Left lung (tissue), 10 donors: ENCODE data around the gene SLC30A9. TPM values are rescaled to one million over a fixed set of nuclear protein-coding genes. Genes with fewer than 3 reads are reported as not detected.
A peak's percentile ranks its signal among the peaks of the same experiment; 100 is the strongest.

ENCODE experiments used
- ATAC-seq: fragments of 200-7000 bp; cut with Tn5 transposase; one replicate; pipeline ENCODE4 v1.9.1; 2020; ENCODE audit warnings: moderate library complexity
- DNase-seq, 4 donors: peaks; one replicate each; pipeline ENCODE4 v3.0.0-alpha.2; 2013 to 2020
- H3K27ac ChIP-seq, 2 donors: fragments of 200-600 bp; sonication (generic) in 1 of 2; one replicate each; pipeline versions ENCODE4 v1.5.0 to v1.8.0; 2020 to 2021
- H3K27me3 ChIP-seq, 2 donors: fragments of 200-600 bp; sonication (generic) in 1 of 2; one replicate each; pipeline versions ENCODE4 v1.5.0 to v1.8.0; 2020 to 2021
- H3K36me3 ChIP-seq, 2 donors: fragments of 200-600 bp; sonication (generic) in 1 of 2; one replicate each; pipeline versions ENCODE4 v1.5.0 to v1.8.0; 2020 to 2021
- H3K4me1 ChIP-seq, 2 donors: fragments of 200-600 bp; one replicate each; pipeline ENCODE4 v1.8.0; 2021
- H3K4me3 ChIP-seq, 2 donors: fragments of 200-600 bp; sonication (generic) in 1 of 2; one replicate each; pipeline versions ENCODE4 v1.5.0 to v1.8.0; 2020 to 2021; ENCODE audit warnings: mild to moderate bottlenecking in 1 of 2
- H3K9me3 ChIP-seq, 2 donors: fragments of 200-600 bp; sonication (generic) in 1 of 2; one replicate each; pipeline versions ENCODE4 v1.5.0 to v1.8.0; 2020 to 2021
- CTCF ChIP-seq, 2 donors: fragments of 200-600 bp; sonication (generic) in 1 of 2; IDR thresholded peaks; one replicate each; pipeline versions ENCODE4 v1.5.0 to v1.8.0; 2021; ENCODE audit warnings: antibody characterized with exemption in 2 of 2
- intact Hi-C, 2 donors: fragments of 100-400 bp; cut with DNase I; formaldehyde crosslinking; loops; one replicate each; pipeline versions ENCODE4 v1.11.2 to v1.14.2; 2022
- polyA plus RNA-seq, 6 donors: library from polyadenylated mRNA; unstranded; fragments of 120-200 nt; gene quantifications; one replicate each; pipeline ENCODE4 v1.2.1, GENCODE V29; 2013; ENCODE audit not compliant: insufficient read length in 6 of 6
- total RNA-seq, 2 donors: library from RNA; stranded (reverse); fragmentation: NEBNext Ultra II Directional; extraction: Animal tissue kit (Norgen Biotek cat#: 25700); gene quantifications; one replicate each; pipeline ENCODE4 v1.2.1, GENCODE V29; 2021
- donor health status: DM: no; HTN: yes; CAD: no.
- donor health status: DM: no; HTN: no; CAD: no.

Gene SLC30A9
- total and polyA plus RNA-seq, 8 donors: 45.7 to 90.8 (median 84.0) TPM

GRCh38 chr4:41969671-41970070 lies 20.7 kb upstream of the SLC30A9 start:
- H3K27me3 ChIP-seq: no peaks in the 10 kb centered on the region
- intact Hi-C loops: no loop called here

GRCh38 chr4:41975341-41975740 lies 15.0 kb upstream of the SLC30A9 start:
- no peak for DNase-seq
- H3K27me3 ChIP-seq: no peaks in the 10 kb centered on the region
- H3K27ac ChIP-seq: no peak overlapping the region
- no peaks in the 10 kb centered on the region for H3K9me3 ChIP-seq
- no peaks in the 10 kb centered on the region for H3K4me1 ChIP-seq
- intact Hi-C loops: no loop called here
- no peaks in the 10 kb centered on the region for H3K36me3 ChIP-seq
- ATAC-seq: no peak
- no peak overlapping the region for H3K4me3 ChIP-seq
- TF ChIP-seq CTCF (IDR thresholded peaks at IDR 0.05): no peak

More at GRCh38 chr4:41969671-41970070, 20.7 kb upstream of the SLC30A9 start:
- Histone ChIP-seq H3K27ac (no peak overlapping the region), H3K4me1 (no peaks in the 10 kb centered on the region), H3K9me3 (peaks cover 0 to 6% of the 10 kb centered on the region in 2 donors), H3K36me3 (no peaks in the 10 kb centered on the region), H3K4me3 (no peak overlapping the region)
- ATAC-seq (no peak), DNase-seq (no peak)
- no peak for TF ChIP-seq CTCF (IDR thresholded peaks at IDR 0.05)

DNA sequence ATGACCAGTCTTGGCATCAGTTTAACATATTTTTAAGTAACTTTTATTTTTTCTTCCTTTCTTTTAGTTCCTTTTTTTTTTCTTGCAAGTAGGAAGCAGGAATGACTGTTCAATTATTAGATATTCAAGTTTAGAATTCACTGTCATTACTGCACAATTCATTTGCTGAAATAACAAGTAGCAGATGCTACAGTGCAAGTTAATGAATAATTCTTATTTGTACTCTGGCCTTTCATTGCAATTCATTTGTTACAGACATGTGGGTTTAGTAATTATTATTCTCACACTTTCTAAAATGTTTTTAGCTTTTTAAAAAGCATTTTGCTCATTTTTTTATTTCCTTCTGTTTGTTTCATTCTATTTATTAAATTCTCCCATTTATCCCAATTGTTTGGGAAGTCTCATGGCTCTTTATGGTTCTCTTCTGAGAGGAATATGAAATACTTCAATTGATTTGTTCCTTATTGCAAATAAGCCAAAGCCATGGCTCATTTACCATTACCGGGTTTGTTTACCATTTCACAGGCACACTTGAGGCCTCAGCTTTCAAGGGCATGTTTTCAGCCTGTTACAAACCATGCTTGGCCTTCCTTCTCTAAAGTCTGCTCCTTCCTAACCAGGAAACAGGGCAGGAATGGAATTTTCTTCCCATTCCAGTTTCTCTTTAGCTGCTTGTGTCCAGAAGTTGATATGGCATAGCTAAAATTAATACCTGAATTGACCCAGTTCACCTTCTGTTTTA lies 13.4 kb upstream of the SLC30A9 start:
- intact Hi-C loops: no loop called here
- no peak for DNase-seq

GRCh38 chr4:41977709-41978108 lies 12.6 kb upstream of the SLC30A9 start:
- Histone ChIP-seq H3K4me1 (no peaks in the 10 kb centered on the region), H3K36me3 (no peaks in the 10 kb centered on the region), H3K27me3 (no peaks in the 10 kb centered on the region), H3K4me3 (no peak overlapping the region), H3K9me3 (peaks cover 0 to 6% of the 10 kb centered on the region in 2 donors), H3K27ac (no peak overlapping the region)
- DNase-seq (no peak), ATAC-seq (no peak)
- TF ChIP-seq CTCF (IDR thresholded peaks at IDR 0.05): no peak
- intact Hi-C loops: no loop called here

More for the DNA sequence above, 13.4 kb upstream of the SLC30A9 start:
- Histone ChIP-seq H3K4me3 (no peak overlapping the region), H3K4me1 (no peaks in the 10 kb centered on the region), H3K9me3 (peaks cover 0 to 4% of the 10 kb centered on the region in 2 donors), H3K27me3 (no peaks in the 10 kb centered on the region), H3K36me3 (no peaks in the 10 kb centered on the region), H3K27ac (no peak overlapping the region)
- TF ChIP-seq CTCF (IDR thresholded peaks at IDR 0.05): no peak
- peak; percentile 46 for ATAC-seq

DNA sequence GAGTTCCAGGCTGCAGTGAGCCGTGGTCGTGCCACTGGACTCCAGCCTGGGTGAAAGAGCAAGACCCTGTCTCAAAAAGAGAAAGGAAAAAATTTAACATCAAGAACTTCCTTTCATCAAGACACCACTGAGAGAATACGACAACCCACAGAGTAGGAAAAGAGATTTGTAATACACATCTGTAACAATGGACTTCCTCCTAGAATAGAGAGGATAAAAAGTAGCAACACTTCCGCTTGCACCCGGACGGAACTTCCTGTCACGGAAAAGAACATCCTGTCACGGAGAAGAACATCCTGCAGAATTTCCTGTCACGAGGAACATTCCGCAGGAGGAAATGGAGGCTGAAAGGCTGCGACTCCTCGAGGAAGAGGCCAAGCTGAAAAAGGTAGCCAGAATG lies 8.9 kb upstream of the SLC30A9 start, which contains the start of gene DCAF4L1:
TSS of gene DCAF4L1 (plus strand) at position 301 of the 400 bp plus-strand sequence. CDS start at position 338, 37 bp downstream.
- no peak for ATAC-seq
- Histone ChIP-seq H3K27me3 (no peaks in the 10 kb centered on the region), H3K4me3 (no peak within 1 kb of the TSS), H3K27ac (no peak within 1 kb of the TSS), H3K9me3 (peaks cover 0 to 6% of the 10 kb centered on the region in 2 donors), H3K36me3 (no peaks in the 10 kb centered on the region), H3K4me1 (no peaks in the 10 kb centered on the region)
- TF ChIP-seq CTCF (IDR thresholded peaks at IDR 0.05): no peak
- no peak for DNase-seq
- intact Hi-C loops: no loop called here
